HL-60/S4 (cell line): ENCODE data around the gene NIPA2.

Source experiments
- in situ Hi-C: fragments of 300-500 bp; cut with MboI; formaldehyde crosslinking; loops from 2 replicates; pipeline ENCODE4 v1.14.3; 2022; ENCODE audit warnings: low sequenced_read_pairs

The NIPA2 gene

GRCh38 chr15:22874256-22874655 is 35.8 kb downstream of the NIPA2 start:
- in situ Hi-C loops = no loop called here

- in situ Hi-C loops = no loop called here
Observed at GRCh38 chr15:22874966-22875365, 36.5 kb downstream of the NIPA2 start.

GRCh38 chr15:22877117-22877516 is 38.7 kb downstream of the NIPA2 start:
- in situ Hi-C loops = no loop called here

- in situ Hi-C loops = no loop called here
Observed at GRCh38 chr15:22877607-22878006, 39.1 kb downstream of the NIPA2 start.

GRCh38 chr15:22878103-22878502 is 39.6 kb downstream of the NIPA2 start:
- in situ Hi-C loops = no loop called here

- in situ Hi-C loops = no loop called here
Observed at GRCh38 chr15:22880068-22880980, 41.9 kb downstream of the NIPA2 start.

GRCh38 chr15:22880981-22881738 is 42.7 kb downstream of the NIPA2 start:
- in situ Hi-C loops = no loop called here

GRCh38 chr15:22881739-22882440 is 43.4 kb downstream of the NIPA2 start:
- in situ Hi-C loops = no loop called here

- in situ Hi-C loops = no loop called here
Observed at GRCh38 chr15:22883196-22883595, 44.7 kb downstream of the NIPA2 start.

GRCh38 chr15:22884344-22884743 is 45.9 kb downstream of the NIPA2 start:
- in situ Hi-C loops = no loop called here

GRCh38 chr15:22885120-22885519 is 46.7 kb downstream of the NIPA2 start:
- in situ Hi-C loops = no loop called here

GRCh38 chr15:22887157-22887951 is 48.9 kb downstream of the NIPA2 start:
- in situ Hi-C loops = no loop called here

GRCh38 chr15:22888120-22888859 is 49.8 kb downstream of the NIPA2 start:
- in situ Hi-C loops = no loop called here

GRCh38 chr15:22889146-22889818 is 50.8 kb downstream of the NIPA2 start:
- in situ Hi-C loops = no loop called here

- in situ Hi-C loops = no loop called here
Observed at GRCh38 chr15:22890296-22890695, 51.8 kb downstream of the NIPA2 start.

- in situ Hi-C loops = no loop called here
Observed at GRCh38 chr15:22891426-22892210, 53.2 kb downstream of the NIPA2 start.

GRCh38 chr15:22892333-22892732 is 53.9 kb downstream of the NIPA2 start:
- in situ Hi-C loops = no loop called here

GRCh38 chr15:22893081-22893480 is 54.6 kb downstream of the NIPA2 start:
- in situ Hi-C loops = no loop called here

GRCh38 chr15:22893881-22894280 is 55.4 kb downstream of the NIPA2 start:
- in situ Hi-C loops = no loop called here
